Colon (tissue), 2 donors: ENCODE data around the gene ZNF546.
"Not testable (repeated sequence)": the region's sequence is repeated elsewhere in the genome, so short reads cannot be mapped to it uniquely, and the experiment has no call there.

ENCODE experiments used
- FAIRE-seq: peaks from 2 replicates; lab custom pipeline; 2012; peaks lifted over from hg19 to GRCh38; lab: Jason Lieb, UNC
- donor health status: control.
- donor health status: control.

Gene ZNF546

GRCh38 chr19:39996811-39997637 is at the start of gene ZNF546:
TSS of gene ZNF546 (plus strand) at chr19:39997060. CDS start at chr19:39998327, 1,267 bp downstream.
- FAIRE-seq = no peak

GRCh38 chr19:39949026-39949747 is 47.7 kb upstream of the ZNF546 start:
- no peak for FAIRE-seq

- FAIRE-seq = no peak
Measured at GRCh38 chr19:39951065-39951650, 45.7 kb upstream of the ZNF546 start.

GRCh38 chr19:39951686-39952085 is 45.2 kb upstream of the ZNF546 start:
- FAIRE-seq = no peak

GRCh38 chr19:39953915-39954314 is 42.9 kb upstream of the ZNF546 start:
- no peak for FAIRE-seq

GRCh38 chr19:39957886-39958285 is 39.0 kb upstream of the ZNF546 start:
- not testable (repeated sequence) for FAIRE-seq

- not testable (repeated sequence) for FAIRE-seq
Measured at GRCh38 chr19:39958942-39959341, 37.9 kb upstream of the ZNF546 start.

- FAIRE-seq = not testable (repeated sequence)
Measured at GRCh38 chr19:39959407-39959806, 37.5 kb upstream of the ZNF546 start.

GRCh38 chr19:39963898-39964297 is 33.0 kb upstream of the ZNF546 start:
- peak; percentile 31 for FAIRE-seq

- no peak for FAIRE-seq
Measured at GRCh38 chr19:39966617-39967016, 30.2 kb upstream of the ZNF546 start.

GRCh38 chr19:39967561-39967960 is 29.3 kb upstream of the ZNF546 start:
- no peak for FAIRE-seq

GRCh38 chr19:39968789-39969188 is 28.1 kb upstream of the ZNF546 start:
- no peak for FAIRE-seq

GRCh38 chr19:39969266-39969665 is 27.6 kb upstream of the ZNF546 start:
- FAIRE-seq = no peak

- no peak for FAIRE-seq
Measured at GRCh38 chr19:39969681-39970424, 27.0 kb upstream of the ZNF546 start.

GRCh38 chr19:39970425-39970674 is 26.5 kb upstream of the ZNF546 start:
- no peak for FAIRE-seq

- peak; percentile 80 for FAIRE-seq
Measured at GRCh38 chr19:39970675-39971379, 26.0 kb upstream of the ZNF546 start, which contains the start of gene PSMC4. TSS of gene PSMC4 (plus strand) at chr19:39971165. CDS start at chr19:39971203, 38 bp downstream.

GRCh38 chr19:39971380-39972035 is 25.4 kb upstream of the ZNF546 start:
- no peak for FAIRE-seq

- no peak for FAIRE-seq
Measured at GRCh38 chr19:39974377-39975155, 22.3 kb upstream of the ZNF546 start.

GRCh38 chr19:39982883-39983282 is 14.0 kb upstream of the ZNF546 start:
- no peak for FAIRE-seq

GRCh38 chr19:39983695-39984300 is 13.1 kb upstream of the ZNF546 start:
- no peak for FAIRE-seq
